RWPE2 (cell line): ENCODE data around the gene BID.

Experiments
- ATAC-seq: fragments of 200-7000 bp; cut with Tn5 transposase; 3 replicates; pipeline ENCODE4 v1.9.1; 2021; ENCODE audit warnings: low read depth
- DNase-seq: peaks from one replicate; pipeline ENCODE4 v3.0.0-alpha.2; 2020; ENCODE audit warnings: low spot score
- H3K27ac ChIP-seq: fragments of 450-650 bp; 2 replicates; pipeline ENCODE4 v1.5.1; 2017; ENCODE audit warnings: mild to moderate bottlenecking; ENCODE audit not compliant: poor library complexity, severe bottlenecking
- H3K27me3 ChIP-seq: fragments of 250-450 bp; sonication (Bioruptor Pico); 2 replicates; pipeline ENCODE4 v1.5.1; 2021; ENCODE audit warnings: mild to moderate bottlenecking, moderate library complexity; ENCODE audit not compliant: insufficient read depth, poor library complexity, severe bottlenecking
- H3K36me3 ChIP-seq: fragments of 250-450 bp; sonication (Bioruptor Pico); 2 replicates; pipeline ENCODE4 v1.5.1; 2020; ENCODE audit warnings: low read depth, mild to moderate bottlenecking, moderate library complexity
- H3K4me1 ChIP-seq: fragments of 250-450 bp; sonication (Bioruptor Pico); 2 replicates; pipeline ENCODE4 v1.5.1; 2021; ENCODE audit warnings: mild to moderate bottlenecking, moderate library complexity; ENCODE audit not compliant: insufficient read depth, poor library complexity, severe bottlenecking
- H3K4me3 ChIP-seq: fragments of 250-450 bp; sonication (Bioruptor Pico); 2 replicates; pipeline ENCODE4 v1.5.1; 2021; ENCODE audit warnings: mild to moderate bottlenecking, moderate library complexity; ENCODE audit not compliant: severe bottlenecking
- H3K9me3 ChIP-seq: fragments of 250-450 bp; sonication (Bioruptor Pico); 2 replicates; pipeline ENCODE4 v1.5.1; 2021; ENCODE audit warnings: mild to moderate bottlenecking, moderate library complexity; ENCODE audit not compliant: severe bottlenecking
- CTCF ChIP-seq: fragments of 450-650 bp; IDR thresholded peaks from one replicate; pipeline ENCODE4 v1.5.1; 2017; ENCODE audit warnings: mild to moderate bottlenecking, moderate library complexity; ENCODE audit not compliant: poor library complexity, severe bottlenecking

The BID gene

GRCh38 chr22:17774206-17774925 is at the start of gene BID:
BID (minus strand) TSS chr22:17774469; CDS start chr22:17750116, 24,353 bp downstream.
- no peak for TF ChIP-seq CTCF
- no peak for DNase-seq
- H3K9me3 ChIP-seq: no peaks in the 10 kb centered on the region
- peaks cover 7% of the 10 kb centered on the region for H3K4me1 ChIP-seq
- peak; percentile 22 for ATAC-seq
- H3K4me3 ChIP-seq: peak within 1 kb of the TSS; percentile 84
- H3K27me3 ChIP-seq: no peaks in the 10 kb centered on the region
- no peaks in the 10 kb centered on the region for H3K36me3 ChIP-seq
- H3K27ac ChIP-seq: peak within 1 kb of the TSS; percentile 15

- H3K36me3 ChIP-seq: peaks cover 48% of the 10 kb centered on the region
- H3K9me3 ChIP-seq: no peaks in the 10 kb centered on the region
- no peak for TF ChIP-seq CTCF
- no peak for DNase-seq
- no peak overlapping the region for H3K4me3 ChIP-seq
- no peaks in the 10 kb centered on the region for H3K4me1 ChIP-seq
- no peak for ATAC-seq
- H3K27me3 ChIP-seq: no peaks in the 10 kb centered on the region
- no peak overlapping the region for H3K27ac ChIP-seq
Observed at GRCh38 chr22:17823964-17824363, 49.7 kb upstream of the BID start.

- Histone ChIP-seq H3K4me3 (no peak overlapping the region), H3K9me3 (no peaks in the 10 kb centered on the region), H3K27me3 (no peaks in the 10 kb centered on the region), H3K4me1 (no peaks in the 10 kb centered on the region), H3K27ac (no peak overlapping the region), H3K36me3 (peaks cover 41% of the 10 kb centered on the region)
- TF ChIP-seq CTCF: no peak
- ATAC-seq (no peak), DNase-seq (no peak)
Observed at GRCh38 chr22:17823226-17823625, 49.0 kb upstream of the BID start.

GRCh38 chr22:17822087-17822486 is 47.8 kb upstream of the BID start:
- no peak for TF ChIP-seq CTCF
- ATAC-seq: no peak

GRCh38 chr22:17820879-17821439 is 46.7 kb upstream of the BID start:
- Histone ChIP-seq H3K4me3 (no peak overlapping the region), H3K4me1 (no peaks in the 10 kb centered on the region), H3K27me3 (no peaks in the 10 kb centered on the region), H3K36me3 (peaks cover 31% of the 10 kb centered on the region), H3K9me3 (no peaks in the 10 kb centered on the region), H3K27ac (no peak overlapping the region)
- DNase-seq (no peak), ATAC-seq (no peak)
- no peak for TF ChIP-seq CTCF

More at GRCh38 chr22:17822087-17822486, 47.8 kb upstream of the BID start:
- Histone ChIP-seq H3K27ac (no peak overlapping the region), H3K27me3 (no peaks in the 10 kb centered on the region), H3K36me3 (peaks cover 32% of the 10 kb centered on the region), H3K4me3 (no peak overlapping the region), H3K4me1 (no peaks in the 10 kb centered on the region), H3K9me3 (no peaks in the 10 kb centered on the region)
- DNase-seq: no peak
